ENCODE data around the gene RASGRF1.

DNA sequence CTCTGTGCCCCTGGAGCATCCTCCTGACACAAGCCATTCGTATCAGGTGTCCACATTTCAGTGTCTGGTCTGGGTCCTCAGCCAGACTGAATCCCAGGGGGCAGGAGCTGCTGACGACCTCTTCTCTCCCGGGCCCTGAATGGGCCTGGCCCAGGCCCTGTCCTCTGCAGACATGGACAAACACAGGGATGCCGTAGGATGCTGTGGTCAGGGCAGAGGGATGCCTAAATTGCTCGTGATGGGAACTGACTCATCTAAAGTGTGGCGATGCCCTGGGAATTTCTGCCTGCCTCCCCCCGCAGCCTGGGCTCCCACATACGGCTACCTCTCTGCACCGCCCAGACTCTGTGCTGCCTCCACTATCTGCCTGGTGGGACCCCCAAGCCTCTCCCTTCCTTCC, 87.3 kb downstream of the RASGRF1 start:
- TF ChIP-seq POLR2AphosphoS5 (IDR thresholded peaks at IDR 0.05) (no peak), EP300 (IDR thresholded peaks at IDR 0.05; ENCODE audit: low read depth) (no peak)
- TF ChIP-seq, protein P1, sequence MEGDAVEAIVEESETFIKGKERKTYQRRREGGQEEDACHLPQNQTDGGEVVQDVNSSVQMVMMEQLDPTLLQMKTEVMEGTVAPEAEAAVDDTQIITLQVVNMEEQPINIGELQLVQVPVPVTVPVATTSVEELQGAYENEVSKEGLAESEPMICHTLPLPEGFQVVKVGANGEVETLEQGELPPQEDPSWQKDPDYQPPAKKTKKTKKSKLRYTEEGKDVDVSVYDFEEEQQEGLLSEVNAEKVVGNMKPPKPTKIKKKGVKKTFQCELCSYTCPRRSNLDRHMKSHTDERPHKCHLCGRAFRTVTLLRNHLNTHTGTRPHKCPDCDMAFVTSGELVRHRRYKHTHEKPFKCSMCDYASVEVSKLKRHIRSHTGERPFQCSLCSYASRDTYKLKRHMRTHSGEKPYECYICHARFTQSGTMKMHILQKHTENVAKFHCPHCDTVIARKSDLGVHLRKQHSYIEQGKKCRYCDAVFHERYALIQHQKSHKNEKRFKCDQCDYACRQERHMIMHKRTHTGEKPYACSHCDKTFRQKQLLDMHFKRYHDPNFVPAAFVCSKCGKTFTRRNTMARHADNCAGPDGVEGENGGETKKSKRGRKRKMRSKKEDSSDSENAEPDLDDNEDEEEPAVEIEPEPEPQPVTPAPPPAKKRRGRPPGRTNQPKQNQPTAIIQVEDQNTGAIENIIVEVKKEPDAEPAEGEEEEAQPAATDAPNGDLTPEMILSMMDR (IDR thresholded peaks at IDR 0.05), result no peak
